NK-92 treated with Interleukin-12 subunit alpha and Interleukin-12 subunit beta, amount 100 ng/mL, for 24 hours (cell line): ENCODE measurements around the gene CNN3.

Source experiments
- DNase-seq: peaks from one replicate; lab custom pipeline; 2025; lab: John Stamatoyannopoulos, UW

Gene CNN3

DNA sequence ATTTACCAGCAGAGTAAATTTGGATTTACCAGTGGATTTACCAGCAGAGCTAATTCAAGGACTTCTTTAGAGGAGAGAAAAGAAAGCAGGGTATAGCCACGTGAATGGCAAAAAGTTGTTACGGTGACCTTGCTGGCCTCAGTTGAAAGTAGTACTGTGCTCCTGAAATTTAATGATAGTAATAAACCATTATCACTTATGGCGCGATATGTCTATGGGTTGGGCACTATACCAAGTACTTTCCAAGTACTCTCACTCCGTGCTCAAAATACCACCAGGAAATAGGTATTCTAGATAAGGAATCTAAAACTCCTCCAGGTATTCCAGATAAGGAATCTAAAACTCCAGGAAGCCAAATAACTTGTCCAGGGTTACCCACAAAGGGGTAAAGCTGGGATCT is 70.9 kb downstream of the CNN3 start:
- DNase-seq = no peak

DNA sequence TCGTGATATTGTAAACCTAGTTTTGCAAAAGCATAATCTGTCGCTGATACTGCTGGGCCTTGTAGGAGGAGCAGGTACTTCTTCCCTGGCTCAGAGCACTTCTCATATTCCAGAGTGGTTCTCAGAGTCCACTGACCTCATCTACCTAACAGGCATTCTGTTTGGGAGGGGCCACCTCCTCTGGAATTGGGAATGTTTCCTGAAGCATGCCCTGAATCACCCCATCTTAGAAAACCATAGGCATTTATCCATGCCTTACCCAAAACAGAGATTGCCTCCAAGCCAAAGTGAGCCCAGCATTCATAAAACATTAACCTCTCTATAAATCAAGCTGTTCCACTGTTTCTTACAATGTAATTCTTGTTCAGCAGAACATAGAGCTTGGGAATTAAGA is 71.6 kb downstream of the CNN3 start:
- no peak for DNase-seq

DNA sequence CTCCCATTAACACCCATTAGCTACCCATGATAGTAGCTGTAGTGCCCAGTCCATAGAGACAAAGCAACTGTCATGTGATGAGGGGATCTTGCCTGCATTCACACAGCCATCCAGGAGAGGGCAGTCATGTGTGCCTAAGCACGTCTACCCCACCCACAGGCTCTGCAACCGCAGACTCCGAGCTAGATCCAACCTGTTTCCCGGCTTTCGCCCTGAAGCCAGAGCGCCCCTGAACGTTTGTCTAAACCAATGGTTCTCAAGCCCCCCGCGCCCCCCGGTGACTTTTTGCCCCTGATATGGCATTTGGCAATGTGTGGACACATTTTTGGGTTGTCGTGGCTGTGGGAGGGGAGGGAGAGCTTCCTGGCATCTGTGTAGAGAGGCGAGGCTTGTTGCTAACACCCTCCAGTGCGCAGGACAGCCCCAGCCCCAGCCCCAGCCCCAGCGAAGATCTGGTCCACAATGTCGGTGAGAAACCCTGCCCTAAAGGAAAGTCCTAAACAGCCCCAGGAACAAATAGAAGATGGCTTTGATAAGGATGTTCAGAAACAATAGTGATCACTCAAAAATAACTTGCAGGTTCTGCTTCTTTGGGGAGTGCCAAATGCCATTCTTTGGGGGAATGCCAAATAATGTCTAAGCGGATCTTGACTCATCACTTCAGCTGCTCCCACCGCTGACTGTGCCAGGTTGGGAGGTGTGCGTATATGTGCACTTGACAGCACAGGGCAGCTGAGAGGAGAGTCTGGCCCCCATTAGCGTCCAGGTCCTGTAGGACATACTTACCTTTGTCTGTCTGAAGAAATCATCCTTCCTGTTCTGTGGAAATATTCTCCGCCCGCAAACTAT is 72.2 kb downstream of the CNN3 start:
- peak; percentile 35 for DNase-seq

DNA sequence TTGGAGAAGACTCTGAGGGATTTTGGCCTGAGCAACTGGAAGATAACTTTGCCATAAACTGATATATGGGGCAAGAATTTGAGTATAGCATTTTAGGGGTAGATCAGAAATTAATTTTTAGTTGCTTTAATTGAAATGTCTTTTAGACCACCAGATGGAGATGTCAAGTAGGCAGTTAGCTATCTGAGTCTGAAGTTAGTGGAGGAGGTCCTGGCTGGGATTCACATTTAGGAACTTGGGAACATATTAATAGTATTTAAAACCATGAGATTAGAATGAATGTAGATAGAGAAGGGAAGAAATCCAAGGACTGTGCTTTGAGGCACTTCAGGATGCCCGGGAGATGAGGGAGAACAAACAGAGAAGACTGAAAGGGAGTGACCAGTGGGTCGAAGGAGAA is 74.1 kb downstream of the CNN3 start:
- no peak for DNase-seq

DNA sequence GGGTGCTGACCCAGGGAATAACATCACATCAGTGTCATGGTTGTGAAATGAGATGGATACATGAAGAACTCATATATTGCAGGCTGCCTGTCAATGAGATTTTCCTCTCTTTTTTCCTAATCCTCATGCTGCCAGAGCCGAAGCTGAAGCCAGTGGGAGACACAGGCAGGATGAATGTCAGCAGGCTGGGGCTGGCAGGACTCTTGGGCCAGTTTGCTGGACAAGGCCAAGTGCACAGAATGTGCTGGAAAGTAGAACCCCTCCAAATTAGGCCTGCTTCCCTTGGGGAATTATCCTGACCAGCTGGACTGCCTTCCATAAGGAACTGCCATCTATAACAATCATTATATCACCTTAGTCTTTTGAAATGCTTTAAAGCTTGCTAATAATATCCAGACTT is 75.3 kb downstream of the CNN3 start:
- no peak for DNase-seq
